ENCODE results near the gene KDM2B. TPM values are rescaled to one million over a fixed set of nuclear protein-coding genes. Genes with fewer than 3 reads are reported as not detected.
A peak's percentile ranks its signal among the peaks of the same experiment; 100 is the strongest.

KDM2B gene
- total RNA-seq, 3 donors from 2014 or later, result 12.3 to 26.8 (median 16.7) TPM

DNA sequence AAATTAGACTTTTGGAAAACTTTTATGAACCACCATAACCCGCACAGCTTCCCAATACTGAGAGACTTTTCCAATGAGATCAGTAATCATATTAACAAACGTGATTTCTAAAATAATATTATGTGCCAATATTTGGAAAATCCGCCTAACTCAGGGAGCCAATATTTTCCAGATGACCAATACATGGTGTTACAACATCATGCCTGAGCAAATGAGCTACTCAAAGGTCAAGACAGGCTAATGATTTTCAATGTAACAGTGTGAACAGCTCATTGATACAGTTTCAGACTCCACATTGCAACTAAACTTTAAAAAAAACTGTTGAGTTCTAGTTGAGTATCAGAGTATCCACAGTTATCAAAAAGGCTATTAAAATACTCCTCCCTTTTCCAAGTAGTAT lies 134.1 kb downstream of the KDM2B start:
- no peak for TF ChIP-seq POLR2AphosphoS5 (IDR thresholded peaks at IDR 0.05)
- TF ChIP-seq, protein P1, sequence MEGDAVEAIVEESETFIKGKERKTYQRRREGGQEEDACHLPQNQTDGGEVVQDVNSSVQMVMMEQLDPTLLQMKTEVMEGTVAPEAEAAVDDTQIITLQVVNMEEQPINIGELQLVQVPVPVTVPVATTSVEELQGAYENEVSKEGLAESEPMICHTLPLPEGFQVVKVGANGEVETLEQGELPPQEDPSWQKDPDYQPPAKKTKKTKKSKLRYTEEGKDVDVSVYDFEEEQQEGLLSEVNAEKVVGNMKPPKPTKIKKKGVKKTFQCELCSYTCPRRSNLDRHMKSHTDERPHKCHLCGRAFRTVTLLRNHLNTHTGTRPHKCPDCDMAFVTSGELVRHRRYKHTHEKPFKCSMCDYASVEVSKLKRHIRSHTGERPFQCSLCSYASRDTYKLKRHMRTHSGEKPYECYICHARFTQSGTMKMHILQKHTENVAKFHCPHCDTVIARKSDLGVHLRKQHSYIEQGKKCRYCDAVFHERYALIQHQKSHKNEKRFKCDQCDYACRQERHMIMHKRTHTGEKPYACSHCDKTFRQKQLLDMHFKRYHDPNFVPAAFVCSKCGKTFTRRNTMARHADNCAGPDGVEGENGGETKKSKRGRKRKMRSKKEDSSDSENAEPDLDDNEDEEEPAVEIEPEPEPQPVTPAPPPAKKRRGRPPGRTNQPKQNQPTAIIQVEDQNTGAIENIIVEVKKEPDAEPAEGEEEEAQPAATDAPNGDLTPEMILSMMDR (IDR thresholded peaks at IDR 0.05), result no peak
- TF ChIP-seq POLR2A (IDR thresholded peaks at IDR 0.05), result no peak
- intact Hi-C loops (cut with DNase I; ENCODE audit: low total_unique reads), result no loop called here

DNA sequence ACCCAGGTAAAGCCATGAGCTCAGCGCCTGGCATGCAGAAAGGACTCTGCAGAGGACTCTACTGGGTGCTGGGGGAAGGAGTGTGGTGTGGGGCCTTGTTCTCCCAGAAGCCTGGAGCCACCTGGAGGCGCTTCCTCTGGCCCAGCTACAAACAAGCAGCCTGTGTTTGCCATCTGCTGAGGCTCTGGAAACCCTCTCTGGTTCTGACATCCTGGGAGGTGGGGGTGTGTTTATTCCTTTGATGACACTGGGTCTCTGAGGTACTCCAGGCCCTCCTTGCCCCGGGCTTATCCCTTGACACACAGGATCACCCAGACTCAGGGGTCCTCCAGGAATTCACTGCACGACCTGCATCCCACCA lies 136.0 kb downstream of the KDM2B start:
- Histone ChIP-seq H3K27ac (no peak overlapping the region), H3K9me3 (no peaks in the 10 kb centered on the region), H3K4me3 (no peak overlapping the region), H3K36me3 (no peaks in the 10 kb centered on the region), H3K4me1 (no peaks in the 10 kb centered on the region), H3K27me3 (no peaks in the 10 kb centered on the region)
- intact Hi-C loops (cut with DNase I; ENCODE audit: low total_unique reads), result no loop called here
- no peak for TF ChIP-seq POLR2A (IDR thresholded peaks at IDR 0.05)
- TF ChIP-seq, protein P1 (IDR thresholded peaks at IDR 0.05), result no peak
- no peak for TF ChIP-seq POLR2AphosphoS5 (IDR thresholded peaks at IDR 0.05)
- DNase-seq (ENCODE audit: low spot score in 2 of 2), result no peak

More for the DNA sequence above, 134.1 kb downstream of the KDM2B start:
- DNase-seq (ENCODE audit: low spot score in 2 of 2), result no peak
- no peaks in the 10 kb centered on the region for H3K36me3 ChIP-seq
- no peaks in the 10 kb centered on the region for H3K4me1 ChIP-seq
- no peaks in the 10 kb centered on the region for H3K9me3 ChIP-seq
- H3K27ac ChIP-seq, result no peak overlapping the region
- no peak overlapping the region for H3K4me3 ChIP-seq
- H3K27me3 ChIP-seq, result no peaks in the 10 kb centered on the region

DNA sequence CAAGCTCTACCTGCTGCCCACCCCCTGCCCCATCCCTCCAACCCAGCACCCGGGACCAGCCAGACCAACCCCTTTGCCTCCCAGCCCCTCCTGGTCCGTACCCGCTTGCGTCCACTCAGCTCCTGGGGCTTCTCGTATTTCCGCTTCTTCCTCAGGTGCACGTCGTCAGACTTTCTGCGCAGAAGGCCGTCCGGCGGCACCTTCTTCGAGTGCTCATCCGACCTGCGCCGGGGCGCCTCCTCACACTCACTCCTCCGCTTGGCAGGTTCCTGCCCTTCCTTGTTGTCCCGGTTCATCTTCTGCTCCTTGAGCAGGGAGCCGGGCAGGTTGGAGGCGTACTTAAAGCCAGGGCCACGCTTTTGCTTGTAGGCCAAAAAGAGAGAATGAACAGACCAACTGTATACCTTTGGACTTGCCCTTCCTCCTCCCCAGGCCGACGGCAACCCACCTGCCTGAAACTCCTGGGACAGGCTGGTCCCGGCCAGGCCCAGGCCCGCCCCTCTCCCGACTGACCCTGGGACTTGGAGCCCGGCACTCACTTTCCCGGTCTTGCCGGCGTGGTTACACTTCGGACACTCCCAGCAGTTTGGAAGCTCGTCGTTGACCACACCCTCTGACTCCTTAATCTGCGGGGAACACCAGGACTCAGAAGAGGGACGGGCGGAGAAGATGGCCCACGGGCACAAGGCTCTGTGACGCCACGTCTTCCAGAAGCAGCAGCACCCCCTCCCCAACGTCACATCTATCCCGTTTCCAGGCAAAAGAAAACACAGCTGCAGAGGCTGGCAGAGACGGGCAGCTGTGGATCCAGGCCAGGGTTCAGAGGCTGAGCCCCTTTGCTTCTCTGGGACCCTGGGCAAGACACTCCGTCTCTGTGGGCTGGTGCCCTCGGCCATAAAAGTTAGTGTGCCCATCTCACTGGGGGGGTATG lies 136.6 kb downstream of the KDM2B start:
- Histone ChIP-seq H3K27me3 (no peaks in the 10 kb centered on the region), H3K36me3 (no peaks in the 10 kb centered on the region), H3K4me1 (no peaks in the 10 kb centered on the region), H3K9me3 (no peaks in the 10 kb centered on the region), H3K27ac (no peak overlapping the region), H3K4me3 (no peak overlapping the region)
- TF ChIP-seq, protein P1 (IDR thresholded peaks at IDR 0.05), result no peak
- no peak for TF ChIP-seq POLR2AphosphoS5 (IDR thresholded peaks at IDR 0.05)
- no peak for TF ChIP-seq POLR2A (IDR thresholded peaks at IDR 0.05)
- intact Hi-C loops (cut with DNase I; ENCODE audit: low total_unique reads), result no loop called here
- DNase-seq (ENCODE audit: low spot score in 2 of 2), result no peak

DNA sequence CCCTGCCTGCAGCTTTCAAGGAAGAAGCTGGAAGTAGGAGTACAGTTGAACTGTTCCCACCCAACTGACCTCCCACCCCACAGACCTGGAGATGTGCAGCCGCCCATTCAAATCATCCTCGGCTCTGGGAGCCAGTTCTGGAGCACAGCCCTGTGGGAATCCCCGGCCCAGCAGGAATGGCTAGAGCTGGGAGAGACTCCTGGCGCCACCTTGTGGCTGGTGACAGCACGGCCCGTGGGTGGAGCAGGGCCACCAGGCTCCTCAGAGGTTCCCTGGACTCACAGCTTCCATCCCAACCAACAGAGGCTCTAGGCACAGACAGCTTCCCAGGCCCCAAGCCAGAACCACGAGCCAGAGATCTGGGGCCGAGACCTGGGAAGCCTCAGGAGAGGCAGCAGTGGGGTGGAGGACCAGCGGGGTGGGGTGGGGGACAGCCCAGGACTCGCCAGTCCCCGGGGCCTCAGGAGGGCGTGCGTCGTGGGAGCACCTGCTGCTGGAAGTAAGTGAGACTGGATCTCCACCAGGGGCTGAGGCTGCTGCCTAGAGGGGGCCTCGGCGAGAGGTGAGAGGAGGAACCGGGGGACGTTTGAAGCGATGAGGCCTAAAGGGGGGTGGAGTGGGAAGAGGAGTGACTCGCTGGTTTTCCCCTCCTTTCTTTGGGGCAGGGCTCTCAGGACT lies 137.5 kb downstream of the KDM2B start:
- no peak for TF ChIP-seq POLR2A (IDR thresholded peaks at IDR 0.05)
- TF ChIP-seq, protein P1 (IDR thresholded peaks at IDR 0.05), result peak; percentile 60 to 83 (median 81)
- intact Hi-C loops (cut with DNase I; ENCODE audit: low total_unique reads), result no loop called here

More for the DNA sequence above, 137.5 kb downstream of the KDM2B start:
- Histone ChIP-seq H3K27ac (no peak overlapping the region), H3K4me1 (no peaks in the 10 kb centered on the region), H3K9me3 (no peaks in the 10 kb centered on the region), H3K36me3 (no peaks in the 10 kb centered on the region), H3K4me3 (no peak overlapping the region), H3K27me3 (no peaks in the 10 kb centered on the region)
- DNase-seq (ENCODE audit: low spot score in 2 of 2), result peak; percentile 57 to 84

Measured in breast epithelium (tissue), 4 donors.